CD8-positive, alpha-beta memory T cell (primary cell): ENCODE measurements around the gene CBL. TPM values are rescaled to one million over a fixed set of nuclear protein-coding genes. Genes with fewer than 3 reads are reported as not detected.

Experiments used
- CTCF ChIA-PET: fragments of 350-600 bp; sonication (Branson Sonifier 250); formaldehyde crosslinking; loops from one replicate; lab custom pipeline; 2021; ENCODE audit warnings: antibody characterized with exemption; lab: Charles Lee
- POLR2A ChIA-PET: fragments of 350-600 bp; sonication (Branson Sonifier 250); formaldehyde crosslinking; loops from one replicate; lab custom pipeline; 2021; ENCODE audit warnings: antibody characterized with exemption; lab: Charles Lee
- DNase-seq, 5 donors: peaks; one replicate each; pipeline versions ENCODE4 v3.0.0 to v3.0.0-alpha.2; 2020 to 2022; ENCODE audit warnings: mixed read lengths in 1 of 5
- H3K27ac ChIP-seq: one replicate; pipeline ENCODE4 v1.7.0; 2013; ENCODE audit warnings: low read depth, mild to moderate bottlenecking, low read length, moderate library complexity
- H3K27me3 ChIP-seq: 2 replicates; pipeline ENCODE4 v1.7.0; 2013; ENCODE audit warnings: low read length, mild to moderate bottlenecking; ENCODE audit not compliant: insufficient read depth, poor library complexity, severe bottlenecking
- H3K36me3 ChIP-seq: 2 replicates; pipeline ENCODE4 v1.7.0; 2013; ENCODE audit warnings: mild to moderate bottlenecking, low read length, moderate library complexity; ENCODE audit not compliant: insufficient read depth
- H3K4me1 ChIP-seq: 2 replicates; pipeline ENCODE4 v1.7.0; 2013; ENCODE audit warnings: mild to moderate bottlenecking, low read length, moderate library complexity; ENCODE audit not compliant: insufficient read depth
- H3K4me3 ChIP-seq: 2 replicates; pipeline ENCODE4 v1.7.0; 2013; ENCODE audit warnings: mild to moderate bottlenecking, low read length
- H3K9me3 ChIP-seq: 2 replicates; pipeline ENCODE4 v1.7.0; 2013; ENCODE audit warnings: mild to moderate bottlenecking, low read length
- H3K27ac Mint-ChIP-seq, 8 donors: one replicate each; pipeline ENCODE4 v1.8.0; 2020 to 2021; ENCODE audit warnings: mixed read lengths in 8 of 8, mild to moderate bottlenecking in 6 of 8, inconsistent platforms in 3 of 8, moderate library complexity in 3 of 8
- H3K27me3 Mint-ChIP-seq, 2 donors: one replicate each; pipeline ENCODE4 v1.8.0; 2020 to 2021; ENCODE audit warnings: mixed read lengths in 2 of 2, mild to moderate bottlenecking in 1 of 2, moderate library complexity in 1 of 2
- H3K36me3 Mint-ChIP-seq, 3 donors: one replicate each; pipeline ENCODE4 v1.8.0; 2020 to 2021; ENCODE audit warnings: mixed read lengths in 3 of 3, inconsistent platforms in 1 of 3, mild to moderate bottlenecking in 1 of 3
- H3K4me1 Mint-ChIP-seq, 3 donors: one replicate each; pipeline ENCODE4 v1.8.0; 2020 to 2021; ENCODE audit warnings: mixed read lengths in 3 of 3, inconsistent platforms in 1 of 3, mild to moderate bottlenecking in 1 of 3
- H3K4me3 Mint-ChIP-seq, 7 donors: one replicate each; pipeline ENCODE4 v1.8.0; 2020 to 2021; ENCODE audit warnings: mixed read lengths in 7 of 7, mild to moderate bottlenecking in 6 of 7, moderate library complexity in 4 of 7, inconsistent platforms in 2 of 7
- H3K9me3 Mint-ChIP-seq, 5 donors: one replicate each; pipeline ENCODE4 v1.8.0; 2020 to 2022; ENCODE audit warnings: mixed read lengths in 5 of 5, mild to moderate bottlenecking in 3 of 5, moderate library complexity in 2 of 5, inconsistent platforms in 1 of 5
- polyA plus RNA-seq: library from polyadenylated mRNA; unstranded; fragments of 300-500 nt; fragmentation: Illumina TruSeq; gene quantifications from one replicate; pipeline ENCODE4 v1.2.3, GENCODE V29; 2021
- total RNA-seq, 2 experiments: library from RNA; stranded (reverse); gene quantifications; one replicate each; pipeline ENCODE4 v1.2.3, GENCODE V29; 2021

Gene CBL
- total and polyA plus RNA-seq, 3 experiments from 2014 or later = 10.4 to 26.1 (median 25.9) TPM

- H3K36me3 Mint-ChIP-seq = peaks cover 0 to 6% (median 0%) of the 10 kb centered on the region in 3 donors
- ChIA-PET CTCF (interaction anchor here (1.0 to 4.7 kb wide), 3 partner anchors 9 to 80 kb away, joined by 4 to 64 read pairs (median 10); no protein-coding TSS in a partner anchor), POLR2A (interaction anchor here (0.6 kb wide), 1 partner anchor 40 kb away, joined by 3 read pairs; no protein-coding TSS in a partner anchor)
- no peak overlapping the region for H3K4me3 ChIP-seq
- peaks cover 22% of the 10 kb centered on the region for H3K4me1 ChIP-seq
- H3K4me1 Mint-ChIP-seq = peaks cover 23 to 31% (median 29%) of the 10 kb centered on the region in 3 donors
- DNase-seq = no peak
- no peaks in the 10 kb centered on the region for H3K9me3 Mint-ChIP-seq
- no peak overlapping the region for H3K27ac ChIP-seq
- no peaks in the 10 kb centered on the region for H3K27me3 ChIP-seq
- peaks cover 0 to 2% of the 10 kb centered on the region in 2 donors for H3K27me3 Mint-ChIP-seq
- H3K9me3 ChIP-seq = no peaks in the 10 kb centered on the region
- H3K27ac Mint-ChIP-seq = peak overlapping the region in 1 of 8 donors; percentile 87
- peak overlapping the region in 1 of 7 donors; percentile 79 for H3K4me3 Mint-ChIP-seq
- H3K36me3 ChIP-seq = no peaks in the 10 kb centered on the region
Measured at GRCh38 chr11:119204066-119204465, 2.1 kb upstream of the CBL start.

GRCh38 chr11:119205080-119205479, 1.1 kb upstream of the CBL start:
- ChIA-PET CTCF (interaction anchor here (0.9 to 4.7 kb wide), 20 partner anchors 8 to 182 kb away, joined by 3 to 64 read pairs (median 6); partner anchors contain the start of gene VPS11), POLR2A (interaction anchor here (0.9 to 1.7 kb wide), 2 partner anchors 79 to 119 kb away, joined by 3 to 5 read pairs; no protein-coding TSS in a partner anchor)
- peaks cover 0 to 6% (median 0%) of the 10 kb centered on the region in 3 donors for H3K36me3 Mint-ChIP-seq
- Histone ChIP-seq H3K4me1 (peaks cover 30% of the 10 kb centered on the region), H3K4me3 (no peak overlapping the region), H3K27ac (no peak overlapping the region), H3K36me3 (no peaks in the 10 kb centered on the region), H3K27me3 (no peaks in the 10 kb centered on the region), H3K9me3 (no peaks in the 10 kb centered on the region)
- DNase-seq = no peak
- peaks cover 28 to 41% (median 37%) of the 10 kb centered on the region in 3 donors for H3K4me1 Mint-ChIP-seq
- peak overlapping the region in 5 of 8 donors; percentile 15 to 90 (median 87) for H3K27ac Mint-ChIP-seq
- peak overlapping the region; percentile 32 to 79 (median 46) for H3K4me3 Mint-ChIP-seq
- H3K9me3 Mint-ChIP-seq = no peaks in the 10 kb centered on the region
- peaks cover 0 to 2% of the 10 kb centered on the region in 2 donors for H3K27me3 Mint-ChIP-seq

GRCh38 chr11:119206511-119207414, 624 bp downstream of the CBL start:
- peak; percentile 40 to 71 (median 46) for DNase-seq
- Mint-ChIP-seq H3K9me3 (no peaks in the 10 kb centered on the region), H3K4me3 (peak overlapping the region; percentile 91 to 99 (median 98)), H3K36me3 (peaks cover 0 to 6% (median 0%) of the 10 kb centered on the region in 3 donors), H3K27me3 (no peaks in the 10 kb centered on the region), H3K4me1 (peaks cover 31 to 49% (median 37%) of the 10 kb centered on the region in 3 donors), H3K27ac (peak overlapping the region; percentile 80 to 97 (median 94))
- no peaks in the 10 kb centered on the region for H3K36me3 ChIP-seq
- ChIA-PET POLR2A (interaction anchor here (0.6 to 1.7 kb wide), 11 partner anchors 22 to 862 kb away, joined by 3 to 8 read pairs (median 4); partner anchors contain the start of genes CD3G and VPS11), CTCF (interaction anchor here (0.6 to 4.7 kb wide), 32 partner anchors 10 to 296 kb away, joined by 3 to 64 read pairs (median 4); partner anchors contain the start of genes C2CD2L, CENATAC, MCAM and VPS11)
- peak overlapping the region; percentile 51 for H3K27ac ChIP-seq
- H3K9me3 ChIP-seq = no peaks in the 10 kb centered on the region
- H3K4me3 ChIP-seq = peak overlapping the region; percentile 79
- H3K27me3 ChIP-seq = no peaks in the 10 kb centered on the region
- H3K4me1 ChIP-seq = peaks cover 31% of the 10 kb centered on the region

- Histone ChIP-seq H3K27me3 (no peaks in the 10 kb centered on the region), H3K27ac (no peak overlapping the region), H3K4me3 (peak overlapping the region; percentile 79), H3K36me3 (no peaks in the 10 kb centered on the region), H3K4me1 (peaks cover 31% of the 10 kb centered on the region), H3K9me3 (no peaks in the 10 kb centered on the region)
- H3K27me3 Mint-ChIP-seq = no peaks in the 10 kb centered on the region
- POLR2A ChIA-PET = no interaction called here
- H3K27ac Mint-ChIP-seq = peak overlapping the region; percentile 80 to 97 (median 94)
- H3K9me3 Mint-ChIP-seq = no peaks in the 10 kb centered on the region
- H3K36me3 Mint-ChIP-seq = peaks cover 0 to 6% (median 0%) of the 10 kb centered on the region in 3 donors
- no peak for DNase-seq
- H3K4me1 Mint-ChIP-seq = peaks cover 31 to 49% (median 37%) of the 10 kb centered on the region in 3 donors
- CTCF ChIA-PET = interaction anchor here (1.2 to 4.7 kb wide), 8 partner anchors 11 to 297 kb away, joined by 3 to 64 read pairs (median 8); no protein-coding TSS in a partner anchor
- peak overlapping the region; percentile 91 to 99 (median 98) for H3K4me3 Mint-ChIP-seq
Measured at GRCh38 chr11:119207415-119207960, 1.3 kb downstream of the CBL start.

- Mint-ChIP-seq H3K4me3 (peak overlapping the region in 2 of 7 donors; percentile 41 to 73), H3K27ac (peak overlapping the region in 1 of 8 donors; percentile 54), H3K27me3 (no peaks in the 10 kb centered on the region), H3K36me3 (peaks cover 0 to 6% (median 0%) of the 10 kb centered on the region in 3 donors), H3K4me1 (peaks cover 35 to 60% (median 44%) of the 10 kb centered on the region in 3 donors), H3K9me3 (no peaks in the 10 kb centered on the region)
- no peak for DNase-seq
- Histone ChIP-seq H3K36me3 (no peaks in the 10 kb centered on the region), H3K27me3 (no peaks in the 10 kb centered on the region), H3K27ac (no peak overlapping the region), H3K4me1 (peaks cover 31% of the 10 kb centered on the region), H3K4me3 (no peak overlapping the region), H3K9me3 (no peaks in the 10 kb centered on the region)
- ChIA-PET POLR2A (no interaction called here), CTCF (interaction anchor here (1.2 to 1.5 kb wide), 3 partner anchors 13 to 106 kb away, joined by 3 to 5 read pairs (median 3); no protein-coding TSS in a partner anchor)
Measured at GRCh38 chr11:119209186-119209585, 3.0 kb downstream of the CBL start.

- ChIA-PET POLR2A (no interaction called here), CTCF (interaction anchor here (1.2 to 1.5 kb wide), 5 partner anchors 13 to 113 kb away, joined by 3 to 5 read pairs (median 3); no protein-coding TSS in a partner anchor)
- no peaks in the 10 kb centered on the region for H3K27me3 ChIP-seq
- H3K4me1 ChIP-seq = peaks cover 31% of the 10 kb centered on the region
- Mint-ChIP-seq H3K4me3 (peak overlapping the region in 1 of 7 donors; percentile 40), H3K27me3 (no peaks in the 10 kb centered on the region), H3K9me3 (no peaks in the 10 kb centered on the region), H3K36me3 (peaks cover 0 to 8% (median 2%) of the 10 kb centered on the region in 3 donors), H3K27ac (peak overlapping the region in 3 of 8 donors; percentile 52 to 61 (median 54)), H3K4me1 (peaks cover 40 to 66% (median 49%) of the 10 kb centered on the region in 3 donors)
- H3K9me3 ChIP-seq = no peaks in the 10 kb centered on the region
- no peak overlapping the region for H3K4me3 ChIP-seq
- no peaks in the 10 kb centered on the region for H3K36me3 ChIP-seq
- no peak overlapping the region for H3K27ac ChIP-seq
- DNase-seq = no peak
Measured at GRCh38 chr11:119210050-119210449, 3.9 kb downstream of the CBL start.

- H3K4me3 Mint-ChIP-seq = peak overlapping the region in 1 of 7 donors; percentile 4
Measured at GRCh38 chr11:119218141-119218878, 12.2 kb downstream of the CBL start.

More at GRCh38 chr11:119218141-119218878, 12.2 kb downstream of the CBL start:
- CTCF ChIA-PET = interaction anchor here (1.0 to 1.1 kb wide), 2 partner anchors 103 to 105 kb away, joined by 3 read pairs; no protein-coding TSS in a partner anchor
- peak overlapping the region in 4 of 8 donors; percentile 0 to 54 (median 17) for H3K27ac Mint-ChIP-seq
- Histone ChIP-seq H3K27me3 (no peaks in the 10 kb centered on the region), H3K36me3 (no peaks in the 10 kb centered on the region), H3K9me3 (no peaks in the 10 kb centered on the region), H3K27ac (no peak overlapping the region), H3K4me1 (peaks cover 9% of the 10 kb centered on the region), H3K4me3 (no peak overlapping the region)
- H3K9me3 Mint-ChIP-seq = no peaks in the 10 kb centered on the region
- H3K4me1 Mint-ChIP-seq = peaks cover 37 to 67% (median 60%) of the 10 kb centered on the region in 3 donors
- POLR2A ChIA-PET = no interaction called here
- peaks cover 0 to 7% (median 2%) of the 10 kb centered on the region in 3 donors for H3K36me3 Mint-ChIP-seq
- no peak for DNase-seq
- H3K27me3 Mint-ChIP-seq = no peaks in the 10 kb centered on the region
